Activated naive CD8-positive, alpha-beta T cell treated with anti-CD3 and anti-CD28 coated beads, Interleukin-2, amount 50 U/mL, for 24 hours (primary cell): Measurements from ENCODE around the gene BICRA.
"Not testable (repeated sequence)": the region's sequence is repeated elsewhere in the genome, so short reads cannot be mapped to it uniquely, and the experiment has no call there.

ENCODE experiments used
- ATAC-seq: fragments of 150-1000 bp; cut with Tn5 transposase; one replicate; pipeline ENCODE4 v1.10.0; 2021
- DNase-seq: peaks from one replicate; pipeline ENCODE4 v3.0.0; 2021
- H3K27ac Mint-ChIP-seq: one replicate; pipeline ENCODE4 v1.8.0; 2021; ENCODE audit warnings: mild to moderate bottlenecking, mixed read lengths
- H3K27me3 Mint-ChIP-seq: one replicate; pipeline ENCODE4 v1.8.0; 2021; ENCODE audit warnings: mixed read lengths
- H3K36me3 Mint-ChIP-seq: one replicate; pipeline ENCODE4 v1.8.0; 2021; ENCODE audit warnings: low read depth, mixed read lengths
- H3K4me1 Mint-ChIP-seq: one replicate; pipeline ENCODE4 v1.8.0; 2021; ENCODE audit warnings: mixed read lengths
- H3K4me3 Mint-ChIP-seq: one replicate; pipeline ENCODE4 v1.8.0; 2021; ENCODE audit warnings: mild to moderate bottlenecking, moderate library complexity, mixed read lengths
- H3K9me3 Mint-ChIP-seq: one replicate; pipeline ENCODE4 v1.8.0; 2021; ENCODE audit warnings: mixed read lengths

The BICRA gene

DNA sequence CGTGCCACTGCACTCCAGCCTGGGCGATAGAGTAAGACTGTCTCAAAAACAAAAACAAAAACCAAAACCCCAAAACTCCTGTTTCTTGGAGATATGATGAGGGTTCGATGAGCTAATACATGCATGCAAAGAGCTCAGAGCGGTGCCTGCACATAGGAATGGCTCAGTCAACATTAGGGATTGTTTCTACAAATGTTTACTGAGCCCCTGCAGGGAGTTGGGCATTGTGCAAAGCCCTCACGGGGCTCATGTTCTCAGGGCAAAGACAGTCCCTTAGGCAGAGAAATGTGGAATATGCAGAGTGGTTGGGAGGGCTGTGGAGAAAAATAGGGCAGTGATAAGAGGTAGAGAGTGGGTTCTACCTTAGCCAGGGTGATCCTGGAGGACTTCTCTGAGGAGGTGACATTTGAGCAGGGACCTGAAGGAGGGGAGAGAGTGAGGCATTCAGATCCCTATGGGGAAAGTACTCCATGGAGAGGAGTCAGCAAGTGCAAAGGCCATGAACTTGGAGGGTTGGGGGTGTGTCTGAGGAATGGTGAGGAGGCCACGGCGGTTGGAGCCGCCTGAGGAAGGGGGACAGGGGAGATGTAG, 102.8 kb downstream of the BICRA start:
- no peaks in the 10 kb centered on the region for H3K9me3 Mint-ChIP-seq
- no peak for ATAC-seq
- peaks cover 3% of the 10 kb centered on the region for H3K36me3 Mint-ChIP-seq
- H3K4me1 Mint-ChIP-seq = peaks cover 10% of the 10 kb centered on the region
- H3K4me3 Mint-ChIP-seq = no peak overlapping the region
- H3K27me3 Mint-ChIP-seq = peaks cover 37% of the 10 kb centered on the region
- DNase-seq = no peak
- no peak overlapping the region for H3K27ac Mint-ChIP-seq

DNA sequence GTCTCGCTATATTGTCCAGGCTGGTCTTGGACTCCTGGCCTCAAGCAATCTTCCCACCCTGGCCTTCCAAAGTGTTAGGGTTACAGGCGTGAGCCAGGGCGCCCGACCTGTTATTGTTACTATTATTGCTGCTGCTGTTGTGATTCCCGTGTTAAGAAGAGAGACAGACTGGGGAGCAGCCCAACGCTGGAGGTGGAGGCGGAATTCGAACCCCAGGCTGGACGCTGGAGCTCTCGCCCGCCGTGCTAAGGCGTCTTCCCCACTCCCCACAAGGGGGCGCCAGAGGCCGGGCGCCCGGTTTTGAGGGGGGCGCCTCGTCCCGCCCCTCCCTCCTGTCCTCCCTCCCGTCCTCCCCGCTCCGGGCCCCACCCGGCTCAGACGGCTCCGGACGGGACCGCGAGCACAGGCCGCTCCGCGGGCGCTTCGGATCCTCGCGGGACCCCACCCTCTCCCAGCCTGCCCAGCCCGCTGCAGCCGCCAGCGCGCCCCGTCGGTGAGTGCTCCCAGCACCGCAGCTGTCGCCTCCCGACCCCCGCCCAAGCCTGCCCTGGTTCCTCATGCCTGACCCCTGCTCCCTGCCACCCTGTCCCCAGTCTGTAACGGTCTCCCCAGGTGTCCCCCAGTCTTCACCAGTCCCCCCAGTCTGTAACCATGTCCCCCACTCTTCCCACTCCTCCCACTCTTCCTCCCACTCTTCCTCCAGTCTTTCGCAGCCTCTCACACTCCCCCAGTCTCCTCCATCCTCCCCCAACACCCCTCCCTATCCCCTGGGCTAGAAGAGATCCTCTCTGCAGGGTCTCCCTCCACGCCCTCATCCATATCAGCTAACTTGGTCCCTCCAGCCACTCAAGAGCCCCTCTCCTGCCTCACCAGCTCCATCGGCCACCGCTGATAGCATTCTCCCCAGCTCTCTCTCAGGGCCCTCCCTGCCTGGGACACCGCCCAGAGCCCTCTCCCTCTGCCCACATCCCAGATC, 104.4 kb downstream of the BICRA start, which contains the start of gene EHD2:
Gene EHD2 (plus strand): TSS at position 377 of the 976 bp plus-strand sequence. CDS start 3,191 bp downstream, outside the sequence.
- Mint-ChIP-seq H3K27ac (no peak within 1 kb of the TSS), H3K4me1 (peaks cover 6% of the 10 kb centered on the region), H3K4me3 (peak within 1 kb of the TSS; percentile 52), H3K9me3 (no peaks in the 10 kb centered on the region), H3K27me3 (peaks cover 36% of the 10 kb centered on the region), H3K36me3 (peaks cover 3% of the 10 kb centered on the region)
- DNase-seq (peak; percentile 73), ATAC-seq (peak; percentile 79)

DNA sequence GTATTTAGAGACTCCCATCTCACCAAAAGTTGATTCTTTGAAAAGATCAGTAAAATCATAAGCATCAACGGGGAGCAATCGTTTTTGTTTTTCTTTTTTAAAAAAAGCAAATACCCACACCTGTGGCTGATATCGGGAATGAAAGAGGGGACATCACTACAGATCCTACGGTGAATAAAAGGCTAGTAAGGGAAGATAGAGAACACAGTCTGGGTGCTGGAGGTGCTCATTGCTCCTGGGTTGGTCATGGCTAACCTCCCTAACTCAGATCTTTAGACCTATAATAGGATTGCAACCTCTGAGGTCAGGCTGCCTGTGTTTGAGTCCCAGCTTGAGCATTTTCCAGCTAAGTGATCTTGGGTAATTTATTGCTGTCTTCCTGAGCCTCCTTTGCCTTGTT, 105.4 kb downstream of the BICRA start:
- peaks cover 3% of the 10 kb centered on the region for H3K36me3 Mint-ChIP-seq
- H3K4me3 Mint-ChIP-seq = no peak overlapping the region
- ATAC-seq (no peak), DNase-seq (no peak)
- H3K9me3 Mint-ChIP-seq = no peaks in the 10 kb centered on the region
- peaks cover 6% of the 10 kb centered on the region for H3K4me1 Mint-ChIP-seq
- no peak overlapping the region for H3K27ac Mint-ChIP-seq
- peaks cover 36% of the 10 kb centered on the region for H3K27me3 Mint-ChIP-seq

DNA sequence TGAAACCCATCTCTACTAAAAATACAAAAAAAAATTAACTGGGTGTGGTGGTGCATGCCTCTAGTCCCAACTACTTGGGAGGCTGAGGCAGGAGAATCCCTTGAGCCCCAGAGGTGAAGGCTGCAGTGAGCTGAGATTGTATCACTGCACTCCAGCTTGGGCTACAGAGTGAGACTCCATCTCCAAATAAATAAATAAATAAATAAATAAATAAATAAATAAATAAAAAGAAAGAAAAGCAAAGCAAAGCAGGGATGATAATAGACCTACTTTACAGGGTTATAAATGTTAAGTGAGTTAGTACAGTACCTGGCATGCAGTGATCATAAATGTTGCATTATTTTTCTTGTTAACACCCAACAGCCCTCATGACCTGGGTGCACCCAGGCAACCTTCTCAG, 105.9 kb downstream of the BICRA start:
- DNase-seq, H3K4me1 Mint-ChIP-seq, H3K27ac Mint-ChIP-seq, H3K36me3 Mint-ChIP-seq, H3K9me3 Mint-ChIP-seq, ATAC-seq, H3K4me3 Mint-ChIP-seq: not testable (repeated sequence)
- peaks cover 37% of the 10 kb centered on the region for H3K27me3 Mint-ChIP-seq

DNA sequence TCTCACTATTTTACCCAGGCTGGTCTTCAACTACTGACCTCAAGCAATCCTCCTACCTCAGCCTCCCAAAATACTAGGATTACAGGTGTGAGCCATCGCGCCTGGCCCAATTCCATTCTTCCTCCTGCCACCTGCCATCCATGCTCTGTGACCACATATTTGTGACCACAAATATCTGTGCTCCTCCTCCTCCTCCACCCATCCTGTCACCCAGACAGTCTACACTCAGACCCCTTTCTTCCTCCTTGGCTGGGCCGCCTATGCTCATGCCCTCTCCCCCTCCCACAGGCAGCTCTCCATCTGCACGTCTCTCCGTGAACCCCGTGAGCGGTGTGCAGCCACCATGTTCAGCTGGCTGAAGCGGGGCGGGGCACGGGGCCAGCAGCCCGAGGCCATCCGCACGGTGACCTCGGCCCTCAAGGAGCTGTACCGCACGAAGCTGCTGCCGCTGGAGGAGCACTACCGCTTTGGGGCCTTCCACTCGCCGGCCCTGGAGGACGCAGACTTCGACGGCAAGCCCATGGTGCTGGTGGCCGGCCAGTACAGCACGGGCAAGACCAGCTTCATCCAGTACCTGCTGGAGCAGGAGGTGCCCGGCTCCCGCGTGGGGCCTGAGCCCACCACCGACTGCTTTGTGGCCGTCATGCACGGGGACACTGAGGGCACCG, 107.5 kb downstream of the BICRA start:
- Mint-ChIP-seq H3K4me3 (no peak overlapping the region), H3K27me3 (peaks cover 40% of the 10 kb centered on the region), H3K27ac (no peak overlapping the region), H3K4me1 (peaks cover 6% of the 10 kb centered on the region), H3K9me3 (no peaks in the 10 kb centered on the region), H3K36me3 (peaks cover 3% of the 10 kb centered on the region)
- DNase-seq (no peak), ATAC-seq (no peak)

DNA sequence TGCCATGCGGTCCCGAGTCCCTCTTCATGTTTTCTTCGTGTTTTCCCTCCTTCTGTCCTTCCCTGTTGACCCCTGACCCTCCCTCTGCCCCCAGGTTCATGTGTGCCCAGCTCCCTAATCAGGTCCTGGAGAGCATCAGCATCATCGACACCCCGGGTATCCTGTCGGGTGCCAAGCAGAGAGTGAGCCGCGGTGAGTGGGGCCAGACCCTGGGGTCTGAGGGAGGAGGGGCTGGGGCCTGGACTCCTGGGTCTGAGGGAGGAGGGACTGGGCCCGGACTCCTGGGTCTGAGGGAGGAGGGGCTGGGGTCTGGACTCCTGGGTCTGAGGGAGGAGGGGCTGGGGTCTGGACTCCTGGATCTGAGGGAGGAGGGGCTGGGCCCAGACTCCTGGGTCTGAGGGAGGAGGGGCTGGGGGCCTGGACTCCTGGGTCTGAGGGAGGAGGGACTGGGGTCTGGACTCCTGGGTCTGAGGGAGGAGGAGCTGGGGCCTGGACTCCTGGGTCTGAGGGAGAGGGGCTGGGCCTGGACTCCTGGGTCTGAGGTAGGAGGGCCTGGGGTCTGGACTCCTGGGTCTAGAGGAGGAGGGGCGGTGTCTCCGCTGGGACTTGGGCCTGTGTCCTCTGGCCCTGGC, 109.6 kb downstream of the BICRA start:
- H3K4me3 Mint-ChIP-seq, H3K9me3 Mint-ChIP-seq, DNase-seq, ATAC-seq, H3K27ac Mint-ChIP-seq, H3K36me3 Mint-ChIP-seq, H3K4me1 Mint-ChIP-seq: not testable (repeated sequence)
- peaks cover 34% of the 10 kb centered on the region for H3K27me3 Mint-ChIP-seq

DNA sequence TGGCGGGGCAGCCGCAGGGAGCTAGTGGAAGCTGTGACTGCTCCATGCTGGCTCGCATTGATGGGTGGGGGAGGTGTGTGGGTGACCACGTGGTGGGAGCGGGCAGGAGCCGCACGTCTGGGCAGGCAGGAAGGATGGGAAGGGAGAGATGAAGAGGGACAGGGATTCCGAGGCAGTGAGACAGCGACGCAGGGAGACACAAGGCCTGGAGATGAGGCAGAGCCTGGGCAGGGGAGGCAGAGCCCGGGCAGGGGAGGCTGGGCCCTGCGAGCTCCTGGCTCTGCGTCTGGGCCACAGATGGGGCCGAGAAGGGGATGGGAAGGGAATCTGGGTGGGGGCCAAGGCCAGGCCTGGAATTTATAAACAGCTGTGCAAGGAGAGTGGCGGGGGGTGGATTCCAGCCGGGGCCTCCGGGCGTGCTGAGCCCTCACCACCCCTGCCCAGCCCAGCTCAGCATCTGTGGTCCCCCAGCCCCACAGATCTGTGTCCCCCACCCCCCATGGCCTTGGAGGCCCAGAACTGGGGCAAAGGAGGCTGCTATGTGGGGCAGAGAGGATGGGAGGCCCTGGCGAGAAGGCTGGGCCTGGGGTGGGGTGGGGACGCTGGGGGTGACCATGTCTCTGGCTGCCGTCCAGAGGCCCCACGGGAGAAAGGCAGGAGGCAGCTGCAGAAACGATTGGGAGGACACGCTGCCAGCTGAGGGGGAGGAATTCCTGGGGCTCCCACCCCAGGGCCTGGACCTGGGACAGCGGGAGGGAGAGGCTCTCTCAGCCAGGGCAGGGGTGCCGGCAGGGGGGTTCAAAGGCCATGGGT, 110.3 kb downstream of the BICRA start:
- no peaks in the 10 kb centered on the region for H3K9me3 Mint-ChIP-seq
- no peak overlapping the region for H3K27ac Mint-ChIP-seq
- ATAC-seq = no peak
- no peak overlapping the region for H3K4me3 Mint-ChIP-seq
- peaks cover 3% of the 10 kb centered on the region for H3K36me3 Mint-ChIP-seq
- DNase-seq = no peak
- peaks cover 35% of the 10 kb centered on the region for H3K27me3 Mint-ChIP-seq
- peaks cover 3% of the 10 kb centered on the region for H3K4me1 Mint-ChIP-seq

DNA sequence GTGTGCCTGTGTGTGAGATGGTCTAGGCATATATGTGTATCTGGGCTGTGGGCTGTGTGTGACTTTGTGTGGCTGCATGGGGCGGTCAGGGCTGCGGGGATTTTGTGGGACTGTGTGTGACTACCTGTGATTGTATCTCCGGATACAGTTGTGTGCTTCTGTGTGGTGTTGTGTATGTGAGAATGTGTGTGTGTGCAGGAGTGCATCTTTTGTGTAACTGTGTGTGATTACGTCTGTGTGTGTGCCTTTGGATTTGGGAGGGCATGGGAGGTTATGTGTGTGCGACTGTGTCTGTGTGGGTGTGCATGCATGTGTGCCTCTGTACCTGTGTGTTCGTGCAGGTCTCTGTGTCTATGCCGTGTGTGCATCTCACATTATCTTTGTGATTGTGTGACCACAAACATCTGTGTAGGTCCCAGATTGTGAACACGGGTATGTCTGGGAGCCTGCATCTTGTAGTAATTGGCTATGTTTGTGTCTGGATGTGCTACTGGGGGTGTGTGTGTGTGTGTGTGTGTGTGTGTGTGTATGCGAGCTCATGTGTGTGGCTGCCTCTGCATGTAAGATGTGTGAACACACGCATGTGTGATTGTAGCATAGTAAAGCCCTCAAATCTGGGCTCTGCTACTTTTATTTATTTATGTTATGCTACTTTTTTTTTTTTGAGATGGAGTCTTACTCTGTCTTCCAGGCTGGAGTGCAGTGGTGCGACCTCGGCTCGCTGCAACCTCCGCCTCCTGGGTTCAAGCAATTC, 111.9 kb downstream of the BICRA start:
- Mint-ChIP-seq H3K27me3 (peaks cover 26% of the 10 kb centered on the region), H3K9me3 (no peaks in the 10 kb centered on the region), H3K4me1 (peaks cover 3% of the 10 kb centered on the region), H3K36me3 (no peaks in the 10 kb centered on the region), H3K27ac (no peak overlapping the region), H3K4me3 (no peak overlapping the region)
- DNase-seq = no peak
- ATAC-seq = no peak

DNA sequence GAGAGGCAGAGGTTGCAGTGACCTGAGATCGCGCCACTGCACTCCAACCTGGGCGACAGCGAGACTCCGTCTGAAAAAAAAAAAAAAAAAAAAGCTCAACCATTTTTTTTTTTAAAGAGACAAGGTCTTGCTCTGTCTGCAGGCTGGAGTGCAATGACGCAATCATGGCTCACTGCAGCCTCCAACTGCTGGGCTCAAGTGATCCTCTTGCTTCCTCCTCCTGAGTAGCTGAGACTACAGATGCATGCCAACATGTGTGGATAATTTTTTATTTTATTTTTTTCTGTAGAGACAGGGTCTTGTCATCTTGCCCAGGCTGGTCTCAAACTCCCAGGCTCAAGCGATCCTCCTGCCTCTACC, 114.6 kb downstream of the BICRA start:
- ATAC-seq (peak; percentile 33), DNase-seq (no peak)
- H3K4me3 Mint-ChIP-seq = no peak overlapping the region
- H3K27ac Mint-ChIP-seq = no peak overlapping the region
- no peaks in the 10 kb centered on the region for H3K36me3 Mint-ChIP-seq
- H3K4me1 Mint-ChIP-seq = peaks cover 3% of the 10 kb centered on the region
- peaks cover 30% of the 10 kb centered on the region for H3K27me3 Mint-ChIP-seq
- no peaks in the 10 kb centered on the region for H3K9me3 Mint-ChIP-seq

DNA sequence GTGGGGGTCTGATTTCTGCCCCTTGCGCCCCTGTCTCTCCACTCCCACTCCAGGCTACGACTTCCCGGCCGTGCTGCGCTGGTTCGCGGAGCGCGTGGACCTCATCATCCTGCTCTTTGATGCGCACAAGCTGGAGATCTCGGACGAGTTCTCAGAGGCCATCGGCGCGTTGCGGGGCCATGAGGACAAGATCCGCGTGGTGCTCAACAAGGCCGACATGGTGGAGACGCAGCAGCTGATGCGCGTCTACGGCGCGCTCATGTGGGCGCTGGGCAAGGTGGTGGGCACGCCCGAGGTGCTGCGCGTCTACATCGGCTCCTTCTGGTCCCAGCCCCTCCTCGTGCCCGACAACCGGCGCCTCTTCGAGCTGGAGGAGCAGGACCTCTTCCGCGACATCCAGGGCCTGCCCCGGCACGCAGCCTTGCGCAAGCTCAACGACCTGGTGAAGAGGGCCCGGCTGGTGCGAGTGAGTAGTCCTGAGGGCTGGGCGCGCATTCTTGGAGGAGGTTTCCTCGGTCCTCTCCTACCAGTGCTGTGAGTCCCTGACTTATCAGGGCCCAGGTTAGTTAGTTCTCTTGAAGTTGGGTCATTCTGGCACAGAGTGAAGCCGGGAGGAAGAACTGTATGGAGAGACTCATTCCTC, 116.9 kb downstream of the BICRA start:
- H3K4me1 Mint-ChIP-seq = peaks cover 19% of the 10 kb centered on the region

DNA sequence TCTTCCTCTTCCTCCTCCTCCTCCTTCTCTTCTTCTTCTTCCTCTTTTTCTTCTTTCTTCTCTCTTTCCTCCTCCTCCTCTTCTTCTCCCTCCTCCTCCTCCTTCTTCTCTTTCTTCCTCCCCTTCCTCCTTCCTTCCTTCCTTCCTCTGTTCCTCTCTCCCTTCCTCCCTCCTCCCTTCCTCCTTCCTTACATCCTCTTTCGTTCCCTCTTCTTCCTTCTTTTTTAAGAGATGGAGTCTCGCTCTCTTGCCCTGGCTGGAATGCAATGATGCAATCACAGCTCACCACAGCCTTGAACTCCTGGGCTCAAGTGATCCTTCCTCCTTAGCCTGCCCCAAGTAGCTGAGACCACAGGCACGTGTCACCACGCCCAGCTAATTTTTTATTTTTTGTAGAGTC, 117.5 kb downstream of the BICRA start:
- Mint-ChIP-seq H3K4me1 (peaks cover 19% of the 10 kb centered on the region), H3K36me3 (no peaks in the 10 kb centered on the region), H3K27ac (no peak overlapping the region), H3K4me3 (no peak overlapping the region), H3K27me3 (peaks cover 43% of the 10 kb centered on the region), H3K9me3 (no peaks in the 10 kb centered on the region)
- ATAC-seq (no peak), DNase-seq (no peak)

More for the DNA sequence above, 116.9 kb downstream of the BICRA start:
- H3K36me3 Mint-ChIP-seq = no peaks in the 10 kb centered on the region
- no peak overlapping the region for H3K27ac Mint-ChIP-seq
- H3K4me3 Mint-ChIP-seq = no peak overlapping the region
- H3K9me3 Mint-ChIP-seq = no peaks in the 10 kb centered on the region
- DNase-seq (no peak), ATAC-seq (no peak)
- peaks cover 41% of the 10 kb centered on the region for H3K27me3 Mint-ChIP-seq

DNA sequence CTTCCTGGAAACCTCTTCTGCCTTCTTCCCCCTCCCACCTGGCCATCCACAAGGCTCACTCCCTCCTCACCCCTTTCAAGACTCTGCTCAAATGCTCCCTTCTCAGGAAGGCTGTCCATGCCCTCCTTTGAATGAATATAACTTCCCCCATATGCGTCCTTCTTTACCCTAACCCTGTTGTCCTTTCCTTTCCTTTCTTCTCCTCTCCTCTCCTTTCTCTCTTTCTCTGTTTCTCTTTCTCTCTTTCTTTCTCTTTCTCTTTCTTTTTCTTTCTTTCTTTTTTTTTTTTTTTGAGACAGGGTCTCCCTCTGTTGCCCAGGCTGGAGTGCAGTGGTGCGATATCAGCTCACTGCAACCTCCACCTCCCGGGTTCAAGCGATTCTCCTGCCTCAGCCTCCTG, 119.4 kb downstream of the BICRA start:
- not testable (repeated sequence) for H3K27ac Mint-ChIP-seq, H3K36me3 Mint-ChIP-seq, H3K9me3 Mint-ChIP-seq, ATAC-seq, H3K4me3 Mint-ChIP-seq, DNase-seq
- Mint-ChIP-seq H3K27me3 (peaks cover 42% of the 10 kb centered on the region), H3K4me1 (peaks cover 16% of the 10 kb centered on the region)

DNA sequence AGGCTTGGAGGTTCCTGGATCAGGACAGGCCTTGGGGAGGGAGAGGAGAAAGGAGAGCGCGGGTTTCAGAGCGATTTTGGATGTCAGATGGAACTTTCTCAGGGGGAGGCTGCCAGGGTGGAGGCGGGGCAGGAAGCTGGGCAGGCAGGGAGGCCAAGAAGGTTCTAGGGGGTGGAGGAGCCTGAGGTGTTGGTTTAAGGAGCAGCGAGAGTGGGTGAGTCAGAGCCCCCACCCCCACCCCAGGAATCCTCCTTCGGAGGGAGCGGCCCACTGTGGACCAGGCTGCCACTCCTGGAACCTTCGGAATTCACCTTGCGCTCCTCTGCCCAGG, 120.5 kb downstream of the BICRA start:
- H3K36me3 Mint-ChIP-seq = no peaks in the 10 kb centered on the region
- H3K27me3 Mint-ChIP-seq = peaks cover 37% of the 10 kb centered on the region
- ATAC-seq (peak; percentile 67), DNase-seq (peak; percentile 38)
- peaks cover 16% of the 10 kb centered on the region for H3K4me1 Mint-ChIP-seq
- no peak overlapping the region for H3K27ac Mint-ChIP-seq
- no peaks in the 10 kb centered on the region for H3K9me3 Mint-ChIP-seq
- H3K4me3 Mint-ChIP-seq = peak overlapping the region; percentile 63
